ENCODE data around the gene PLEKHJ1. TPM values are rescaled to one million over a fixed set of nuclear protein-coding genes. Genes with fewer than 3 reads are reported as not detected.

Gene PLEKHJ1
- total and polyA plus RNA-seq, 2 of the 13 experiments (the other 11 are each of a cell fraction or from before 2014, with no cell fraction given): 70.5 to 130 TPM

DNA sequence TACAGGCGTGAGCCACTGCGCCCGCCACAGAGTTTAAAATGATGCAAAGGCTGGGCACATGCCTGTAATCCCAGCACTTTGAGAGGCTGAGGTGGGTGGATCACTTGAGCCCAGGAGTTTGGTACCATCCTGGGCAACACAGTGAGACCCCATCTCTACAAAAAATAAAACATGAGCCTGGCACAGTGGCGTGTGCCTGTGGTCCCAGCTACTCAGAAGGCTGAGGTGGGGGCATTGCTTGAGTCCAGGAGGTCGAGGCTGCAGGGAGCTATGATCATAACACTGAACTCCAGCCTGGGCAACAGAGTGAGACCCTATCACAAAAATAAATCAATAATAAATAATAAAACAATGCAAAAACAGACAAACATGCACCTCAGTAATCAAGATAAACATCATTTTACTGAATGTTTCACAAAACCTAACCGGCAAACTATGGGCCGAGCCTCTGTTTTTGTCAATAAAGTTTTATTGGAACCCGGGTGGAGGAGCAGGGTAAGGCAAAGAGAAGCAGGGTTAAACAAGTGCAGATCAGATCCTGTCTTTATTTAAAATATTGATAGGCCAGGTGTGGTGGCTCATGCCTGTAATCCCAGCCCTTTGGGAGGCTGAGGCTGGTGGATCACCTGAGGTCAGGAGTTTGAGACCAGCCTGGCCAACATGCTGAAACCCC, 47.8 kb upstream of the PLEKHJ1 start (continued):
- TF ChIP-seq, protein P1, sequence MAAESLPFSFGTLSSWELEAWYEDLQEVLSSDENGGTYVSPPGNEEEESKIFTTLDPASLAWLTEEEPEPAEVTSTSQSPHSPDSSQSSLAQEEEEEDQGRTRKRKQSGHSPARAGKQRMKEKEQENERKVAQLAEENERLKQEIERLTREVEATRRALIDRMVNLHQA (CRISPR knock-in tag; IDR thresholded peaks at IDR 0.05): no peak

DNA sequence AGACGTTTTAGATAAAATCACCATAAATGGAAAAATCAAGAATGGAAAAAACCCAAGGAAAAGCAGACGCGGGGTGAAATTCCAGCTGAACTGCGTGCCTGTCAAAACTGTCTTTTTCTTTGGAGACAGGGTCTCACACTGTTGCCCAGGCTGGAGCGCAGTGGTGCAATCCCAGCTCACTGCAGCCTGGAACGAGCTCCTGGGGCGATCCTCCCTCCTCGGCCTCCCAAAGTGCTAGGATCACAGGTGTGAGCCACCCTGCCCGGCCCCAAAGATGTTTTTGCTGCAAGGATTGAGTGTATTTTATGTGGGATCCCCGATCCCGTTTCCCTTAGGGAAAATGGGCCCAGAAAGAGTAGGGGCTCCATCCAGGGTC, 46.7 kb upstream of the PLEKHJ1 start:
- Histone ChIP-seq H4K20me1 (ENCODE audit: insufficient read depth, low read length) (peaks cover 2% of the 10 kb centered on the region), H3K27ac (ENCODE audit: extremely low read length, insufficient read depth, low read length) (no peak overlapping the region), H3K4me3 (replicated peaks in 1 of 3; ENCODE audit: insufficient read depth in 1 of 3, low read depth in 2 of 3, low read length in 3 of 3) (no peak overlapping the region), H3K4me1 (ENCODE audit: insufficient read depth, low read length) (peaks cover 27% of the 10 kb centered on the region), H3K9me3 (ENCODE audit: low read length) (no peaks in the 10 kb centered on the region), H2AFZ (ENCODE audit: low read length) (no peak overlapping the region), H3K9ac (ENCODE audit: insufficient read depth, low read depth, low read length) (no peak overlapping the region), H3K36me3 (replicated peaks in 1 of 2; ENCODE audit: control insufficient read depth in 1 of 2, insufficient read depth in 2 of 2, low read length in 2 of 2) (no peaks in the 10 kb centered on the region), H3K79me2 (ENCODE audit: insufficient read depth, low read length) (no peaks in the 10 kb centered on the region), H3K4me2 (ENCODE audit: low read depth, low read length) (no peak overlapping the region), H3K27me3 (ENCODE audit: control insufficient read depth in 1 of 2, insufficient read depth in 2 of 2, low read length in 2 of 2) (peaks cover 4 to 39% of the 10 kb centered on the region in 2 experiments; a peak in 4 of 5 replicates)
- no peak for ATAC-seq
- DNase-seq (ENCODE audit: low spot score): no peak
- TF ChIP-seq NFIB (CRISPR knock-in tag; IDR thresholded peaks at IDR 0.05; ENCODE audit: borderline replicate concordance) (no peak), ZNF121 (CRISPR knock-in tag; IDR thresholded peaks at IDR 0.05) (peak; percentile 57)
- no peak for FAIRE-seq
- BruUV-seq (replicated peaks): no TSS peak
- intact Hi-C loops (cut with micrococcal nuclease; ENCODE audit: unreplicated experiment) (no loop called here), in situ Hi-C loops (cut with HindIII; ENCODE audit: extremely low pct_ligation_motif_present, low pct_unique_long_range_greater_than_20kb) (no loop called here)
- CTCF ChIA-PET (ENCODE audit: low intra/inter-chr PET ratio, low total read pairs): no interaction called here
- POLR2A ChIA-PET: no interaction called here
- WGBS (ENCODE audit: low lambda C conversion rate): 45% methylated on average over 5 of the region's 11 CpGs

DNA sequence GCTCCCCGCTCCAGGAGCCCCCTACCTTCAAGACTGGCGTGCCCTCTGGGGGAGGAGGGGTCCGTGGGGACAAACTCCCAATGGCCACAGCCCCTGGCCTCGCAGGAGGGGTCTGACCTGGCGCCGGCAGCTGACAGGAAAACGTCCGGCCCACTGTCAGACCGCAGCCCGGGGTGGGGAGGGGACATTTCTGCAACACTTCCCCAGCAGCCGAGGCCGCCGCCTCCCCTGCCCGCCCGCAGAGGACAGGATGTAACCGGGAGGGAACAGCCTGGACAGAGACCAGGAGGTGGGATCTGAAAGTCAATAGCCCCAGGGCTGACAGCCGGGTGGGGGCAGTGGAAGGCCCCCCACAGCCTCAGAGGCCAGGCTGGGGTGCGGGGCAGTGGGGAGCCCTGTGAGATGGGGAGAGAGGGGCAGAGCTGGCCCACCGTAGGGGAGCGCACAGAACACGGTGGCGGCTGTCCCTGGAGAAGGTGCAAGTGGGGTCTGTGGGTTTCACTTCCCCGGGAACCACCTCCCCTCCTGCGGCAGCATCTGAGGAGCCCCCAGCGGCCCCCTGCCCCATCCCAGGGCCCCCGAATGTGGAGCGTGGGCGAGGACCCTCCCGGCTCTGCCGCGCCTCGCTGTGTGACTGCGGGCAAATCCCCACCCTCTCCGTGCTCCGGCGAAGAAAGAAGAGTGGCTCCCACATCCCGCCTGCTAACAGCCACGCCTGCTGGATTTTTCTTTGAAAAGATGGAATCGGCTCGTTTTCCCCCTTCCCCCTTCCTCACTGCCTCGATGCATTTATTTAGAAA, 46.1 kb upstream of the PLEKHJ1 start, which contains the start of gene PEAK3:
TSS of gene PEAK3 (minus strand) at position 114 of the 800 bp plus-strand sequence. CDS start 1,244 bp downstream, outside the sequence.
- DNase-seq (ENCODE audit: low spot score) (no peak), FAIRE-seq (no peak), ATAC-seq (peak; percentile 70)
- Histone ChIP-seq H3K9me3 (ENCODE audit: low read length) (no peaks in the 10 kb centered on the region), H4K20me1 (ENCODE audit: insufficient read depth, low read length) (peaks cover 2% of the 10 kb centered on the region; the same call in 1 of the 2 replicates), H3K36me3 (replicated peaks in 1 of 2; ENCODE audit: control insufficient read depth in 1 of 2, insufficient read depth in 2 of 2, low read length in 2 of 2) (no peaks in the 10 kb centered on the region), H3K4me1 (ENCODE audit: insufficient read depth, low read length) (peaks cover 21% of the 10 kb centered on the region), H3K79me2 (ENCODE audit: insufficient read depth, low read length) (no peaks in the 10 kb centered on the region), H3K9ac (ENCODE audit: insufficient read depth, low read depth, low read length) (no peak within 1 kb of the TSS), H2AFZ (ENCODE audit: low read length) (no peak within 1 kb of the TSS), H3K27ac (ENCODE audit: extremely low read length, insufficient read depth, low read length) (no peak within 1 kb of the TSS), H3K4me2 (ENCODE audit: low read depth, low read length) (peak within 1 kb of the TSS; percentile 62; the same call in 1 of the 2 replicates), H3K4me3 (replicated peaks in 1 of 3; ENCODE audit: insufficient read depth in 1 of 3, low read depth in 2 of 3, low read length in 3 of 3) (peak within 1 kb of the TSS in 2 of 3 experiments; percentile 23 to 57; a peak in 3 of 6 replicates), H3K27me3 (ENCODE audit: control insufficient read depth in 1 of 2, insufficient read depth in 2 of 2, low read length in 2 of 2) (peaks cover 2 to 33% of the 10 kb centered on the region in 2 experiments; a peak in 4 of 5 replicates)
- in situ Hi-C loops (cut with HindIII; ENCODE audit: extremely low pct_ligation_motif_present, low pct_unique_long_range_greater_than_20kb) (no loop called here), intact Hi-C loops (cut with micrococcal nuclease; ENCODE audit: unreplicated experiment) (no loop called here)
- CTCF ChIA-PET (ENCODE audit: low intra/inter-chr PET ratio, low total read pairs): no interaction called here
- 30% methylated on average over 20 of the region's 41 CpGs for WGBS (ENCODE audit: low lambda C conversion rate)
- BruUV-seq (replicated peaks): no TSS peak
- POLR2A ChIA-PET: no interaction called here
- TF ChIP-seq XRCC5 (optimal IDR thresholded peaks at IDR 0.05; ENCODE audit: low read length): no peak
- TF ChIP-seq JDP2 (CRISPR knock-in tag; IDR thresholded peaks at IDR 0.05; ENCODE audit: borderline replicate concordance): no peak
- TF ChIP-seq, protein P2, sequence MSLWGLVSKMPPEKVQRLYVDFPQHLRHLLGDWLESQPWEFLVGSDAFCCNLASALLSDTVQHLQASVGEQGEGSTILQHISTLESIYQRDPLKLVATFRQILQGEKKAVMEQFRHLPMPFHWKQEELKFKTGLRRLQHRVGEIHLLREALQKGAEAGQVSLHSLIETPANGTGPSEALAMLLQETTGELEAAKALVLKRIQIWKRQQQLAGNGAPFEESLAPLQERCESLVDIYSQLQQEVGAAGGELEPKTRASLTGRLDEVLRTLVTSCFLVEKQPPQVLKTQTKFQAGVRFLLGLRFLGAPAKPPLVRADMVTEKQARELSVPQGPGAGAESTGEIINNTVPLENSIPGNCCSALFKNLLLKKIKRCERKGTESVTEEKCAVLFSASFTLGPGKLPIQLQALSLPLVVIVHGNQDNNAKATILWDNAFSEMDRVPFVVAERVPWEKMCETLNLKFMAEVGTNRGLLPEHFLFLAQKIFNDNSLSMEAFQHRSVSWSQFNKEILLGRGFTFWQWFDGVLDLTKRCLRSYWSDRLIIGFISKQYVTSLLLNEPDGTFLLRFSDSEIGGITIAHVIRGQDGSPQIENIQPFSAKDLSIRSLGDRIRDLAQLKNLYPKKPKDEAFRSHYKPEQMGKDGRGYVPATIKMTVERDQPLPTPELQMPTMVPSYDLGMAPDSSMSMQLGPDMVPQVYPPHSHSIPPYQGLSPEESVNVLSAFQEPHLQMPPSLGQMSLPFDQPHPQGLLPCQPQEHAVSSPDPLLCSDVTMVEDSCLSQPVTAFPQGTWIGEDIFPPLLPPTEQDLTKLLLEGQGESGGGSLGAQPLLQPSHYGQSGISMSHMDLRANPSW (CRISPR knock-in tag; IDR thresholded peaks at IDR 0.05; ENCODE audit: borderline replicate concordance): no peak
- no peak for TF ChIP-seq MAFK (conservative IDR thresholded peaks at IDR 0.05 in 1 of 2, IDR thresholded peaks at IDR 0.05 in 1 of 2; ENCODE audit: low read length in 2 of 2)
- no peak; the same call in 1 of the 2 replicates for TF ChIP-seq TBX2 (CRISPR knock-in tag; IDR thresholded peaks at IDR 0.05; ENCODE audit: borderline replicate concordance)
- TF ChIP-seq, protein P3, sequence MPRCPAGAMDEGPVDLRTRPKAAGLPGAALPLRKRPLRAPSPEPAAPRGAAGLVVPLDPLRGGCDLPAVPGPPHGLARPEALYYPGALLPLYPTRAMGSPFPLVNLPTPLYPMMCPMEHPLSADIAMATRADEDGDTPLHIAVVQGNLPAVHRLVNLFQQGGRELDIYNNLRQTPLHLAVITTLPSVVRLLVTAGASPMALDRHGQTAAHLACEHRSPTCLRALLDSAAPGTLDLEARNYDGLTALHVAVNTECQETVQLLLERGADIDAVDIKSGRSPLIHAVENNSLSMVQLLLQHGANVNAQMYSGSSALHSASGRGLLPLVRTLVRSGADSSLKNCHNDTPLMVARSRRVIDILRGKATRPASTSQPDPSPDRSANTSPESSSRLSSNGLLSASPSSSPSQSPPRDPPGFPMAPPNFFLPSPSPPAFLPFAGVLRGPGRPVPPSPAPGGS (CRISPR knock-in tag; IDR thresholded peaks at IDR 0.05): no peak
- peak; percentile 29; the same call in 1 of the 2 replicates for TF ChIP-seq ZBTB7A (CRISPR knock-in tag; IDR thresholded peaks at IDR 0.05)
- no peak for TF ChIP-seq ZNF121 (CRISPR knock-in tag; IDR thresholded peaks at IDR 0.05)
